Testis (tissue), 2 donors: ENCODE measurements around the gene RERE.

Source experiments
- CTCF ChIP-seq, 3 experiments: fragments of 450-650 bp in 2 of 3; fragments of 200-600 bp in 1 of 3; sonication (generic) in 1 of 3; IDR thresholded peaks; one replicate each; pipeline ENCODE4 v1.5.1; 2016 to 2019; ENCODE audit warnings: antibody characterized with exemption in 3 of 3, mild to moderate bottlenecking in 2 of 3, moderate library complexity in 1 of 3
- POLR2A ChIP-seq: fragments of 450-650 bp; IDR thresholded peaks from one replicate; pipeline ENCODE4 v1.6.1; 2017; ENCODE audit warnings: antibody characterized with exemption, mild to moderate bottlenecking, moderate library complexity

GRCh38 chr1:8625981-8626898 lies 191.2 kb downstream of the RERE start:
- no peak for TF ChIP-seq CTCF (IDR thresholded peaks at IDR 0.05)
- no peak for TF ChIP-seq POLR2A
